Measurements from ENCODE around the gene ATL2. TPM values are rescaled to one million over a fixed set of nuclear protein-coding genes. Genes with fewer than 3 reads are reported as not detected.

The ATL2 gene
- polyA plus RNA-seq, 3 donors = 7.8 to 28.3 (median 10.8) TPM

GRCh38 chr2:38244301-38244700 lies 132.8 kb downstream of the ATL2 start:
- Mint-ChIP-seq H3K27ac (peak overlapping the region in 1 of 7 donors; percentile 11), H3K4me3 (no peak overlapping the region), H3K36me3 (peaks cover 0 to 3% of the 10 kb centered on the region in 2 donors), H3K9me3 (no peaks in the 10 kb centered on the region), H3K27me3 (ENCODE audit: low read depth in 3 of 3) (peaks cover 3 to 11% (median 8%) of the 10 kb centered on the region in 3 donors), H3K4me1 (peaks cover 8% of the 10 kb centered on the region)
- WGBS (ENCODE audit: insufficient coverage) = 98% methylated on average over 7 of the region's 8 CpGs
- Histone ChIP-seq H3K9ac (ENCODE audit: insufficient read depth, low read length, poor library complexity, severe bottlenecking) (no peak overlapping the region), H3K9me3 (replicated peaks in 1 of 2; ENCODE audit: control insufficient read depth in 1 of 2, insufficient read depth in 1 of 2, low read length in 2 of 2) (no peaks in the 10 kb centered on the region), H3K27me3 (ENCODE audit: control insufficient read depth in 2 of 2, insufficient read depth in 2 of 2, low read length in 2 of 2) (no peaks in the 10 kb centered on the region), H3K27ac (ENCODE audit: low read depth in 1 of 2, low read length in 2 of 2) (no peak overlapping the region), H3K36me3 (replicated peaks in 1 of 2; ENCODE audit: control insufficient read depth in 1 of 2, insufficient read depth in 2 of 2, low read length in 2 of 2) (no peaks in the 10 kb centered on the region), H3K4me2 (replicated peaks; ENCODE audit: extremely low read depth, low read length, poor library complexity, severe bottlenecking) (no peak overlapping the region), H3K79me2 (ENCODE audit: insufficient read depth, low read length) (no peaks in the 10 kb centered on the region), H2AFZ (ENCODE audit: insufficient read depth, low read depth, low read length, poor library complexity, severe bottlenecking) (peak overlapping the region; percentile 6), H4K20me1 (ENCODE audit: insufficient read depth, low read length) (no peaks in the 10 kb centered on the region), H3K4me3 (replicated peaks in 1 of 3; ENCODE audit: low read depth in 2 of 3, low read length in 3 of 3) (no peak overlapping the region), H3K4me1 (ENCODE audit: control insufficient read depth in 1 of 2, insufficient read depth in 2 of 2, low read length in 2 of 2) (peaks cover 0 to 5% of the 10 kb centered on the region in 2 donors)
- intact Hi-C loops (cut with micrococcal nuclease) = no loop called here
- DNase-seq = no peak
- no peak for TF ChIP-seq CTCF (IDR thresholded peaks at IDR 0.05)

Other genes starting within 250 kb of the ATL2 start
- gene HNRNPLL, start 225.7 kb upstream of the ATL2 start, polyA plus RNA-seq = 10 to 100 TPM; 12.4 to 16.8 (median 13.8) TPM